ENCODE results near the gene MGAT4A. TPM values are rescaled to one million over a fixed set of nuclear protein-coding genes. Genes with fewer than 3 reads are reported as not detected.

The MGAT4A gene
- total RNA-seq, 1 donor from 2014 or later, result 8.0 TPM

DNA sequence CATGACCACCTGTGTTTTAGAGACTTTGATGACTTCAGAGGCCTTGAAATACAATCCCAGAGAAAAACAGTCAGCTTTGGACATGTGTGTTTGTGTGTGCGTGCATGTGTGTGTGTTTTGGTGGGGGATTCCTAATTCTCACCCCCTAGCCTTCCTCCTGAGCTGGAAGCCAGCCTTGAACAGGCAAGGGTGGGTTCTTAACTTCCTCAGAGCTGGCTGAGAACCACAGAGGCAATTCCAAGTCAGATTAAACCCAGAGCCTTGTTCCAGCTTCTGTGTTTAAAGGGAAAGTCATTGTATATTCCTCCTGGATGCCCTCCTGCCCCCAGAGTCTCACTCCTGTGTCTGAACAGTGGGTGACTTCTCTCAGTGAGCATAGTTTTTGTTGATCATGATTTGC is 45.2 kb upstream of the MGAT4A start:
- intact Hi-C loops (cut with DNase I), result no loop called here
- Histone ChIP-seq H3K4me3 (no peak overlapping the region), H3K27ac (peak overlapping the region; percentile 51 to 62), H3K27me3 (no peaks in the 10 kb centered on the region), H3K36me3 (no peaks in the 10 kb centered on the region), H3K4me1 (peaks cover 0 to 16% of the 10 kb centered on the region in 2 donors), H3K9me3 (no peaks in the 10 kb centered on the region)
- TF ChIP-seq, protein P1, sequence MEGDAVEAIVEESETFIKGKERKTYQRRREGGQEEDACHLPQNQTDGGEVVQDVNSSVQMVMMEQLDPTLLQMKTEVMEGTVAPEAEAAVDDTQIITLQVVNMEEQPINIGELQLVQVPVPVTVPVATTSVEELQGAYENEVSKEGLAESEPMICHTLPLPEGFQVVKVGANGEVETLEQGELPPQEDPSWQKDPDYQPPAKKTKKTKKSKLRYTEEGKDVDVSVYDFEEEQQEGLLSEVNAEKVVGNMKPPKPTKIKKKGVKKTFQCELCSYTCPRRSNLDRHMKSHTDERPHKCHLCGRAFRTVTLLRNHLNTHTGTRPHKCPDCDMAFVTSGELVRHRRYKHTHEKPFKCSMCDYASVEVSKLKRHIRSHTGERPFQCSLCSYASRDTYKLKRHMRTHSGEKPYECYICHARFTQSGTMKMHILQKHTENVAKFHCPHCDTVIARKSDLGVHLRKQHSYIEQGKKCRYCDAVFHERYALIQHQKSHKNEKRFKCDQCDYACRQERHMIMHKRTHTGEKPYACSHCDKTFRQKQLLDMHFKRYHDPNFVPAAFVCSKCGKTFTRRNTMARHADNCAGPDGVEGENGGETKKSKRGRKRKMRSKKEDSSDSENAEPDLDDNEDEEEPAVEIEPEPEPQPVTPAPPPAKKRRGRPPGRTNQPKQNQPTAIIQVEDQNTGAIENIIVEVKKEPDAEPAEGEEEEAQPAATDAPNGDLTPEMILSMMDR (IDR thresholded peaks at IDR 0.05), result no peak
- DNase-seq (ENCODE audit: low spot score in 2 of 2), result no peak

- H3K9me3 ChIP-seq, result no peaks in the 10 kb centered on the region
- peak overlapping the region; percentile 18 to 49 for H3K4me3 ChIP-seq
- H3K36me3 ChIP-seq, result no peaks in the 10 kb centered on the region
- no peaks in the 10 kb centered on the region for H3K27me3 ChIP-seq
- peak in 1 of 2 donors; percentile 78 for DNase-seq (ENCODE audit: low spot score in 2 of 2)
- H3K27ac ChIP-seq, result peak overlapping the region; percentile 51 to 62
- H3K4me1 ChIP-seq, result peaks cover 0 to 16% of the 10 kb centered on the region in 2 donors
- intact Hi-C loops (cut with DNase I), result no loop called here
- TF ChIP-seq, protein P1 (IDR thresholded peaks at IDR 0.05), result no peak
Observed at GRCh38 chr2:98775146-98775986, 44.4 kb upstream of the MGAT4A start.

GRCh38 chr2:98773907-98774306 is 43.0 kb upstream of the MGAT4A start:
- no peak overlapping the region for H3K4me3 ChIP-seq
- H3K27me3 ChIP-seq, result no peaks in the 10 kb centered on the region
- H3K4me1 ChIP-seq, result peaks cover 0 to 16% of the 10 kb centered on the region in 2 donors
- H3K9me3 ChIP-seq, result no peaks in the 10 kb centered on the region
- intact Hi-C loops (cut with DNase I), result no loop called here
- DNase-seq (ENCODE audit: low spot score in 2 of 2), result no peak
- H3K36me3 ChIP-seq, result no peaks in the 10 kb centered on the region
- H3K27ac ChIP-seq, result no peak overlapping the region
- TF ChIP-seq, protein P1 (IDR thresholded peaks at IDR 0.05), result no peak

- H3K4me1 ChIP-seq, result peaks cover 0 to 16% of the 10 kb centered on the region in 2 donors
- no peak for DNase-seq (ENCODE audit: low spot score in 2 of 2)
- H3K27ac ChIP-seq, result no peak overlapping the region
- intact Hi-C loops (cut with DNase I), result no loop called here
- H3K9me3 ChIP-seq, result no peaks in the 10 kb centered on the region
- TF ChIP-seq, protein P1 (IDR thresholded peaks at IDR 0.05), result no peak
- no peaks in the 10 kb centered on the region for H3K27me3 ChIP-seq
- H3K4me3 ChIP-seq, result no peak overlapping the region
- no peaks in the 10 kb centered on the region for H3K36me3 ChIP-seq
Observed at GRCh38 chr2:98773169-98773568, 42.2 kb upstream of the MGAT4A start.

DNA sequence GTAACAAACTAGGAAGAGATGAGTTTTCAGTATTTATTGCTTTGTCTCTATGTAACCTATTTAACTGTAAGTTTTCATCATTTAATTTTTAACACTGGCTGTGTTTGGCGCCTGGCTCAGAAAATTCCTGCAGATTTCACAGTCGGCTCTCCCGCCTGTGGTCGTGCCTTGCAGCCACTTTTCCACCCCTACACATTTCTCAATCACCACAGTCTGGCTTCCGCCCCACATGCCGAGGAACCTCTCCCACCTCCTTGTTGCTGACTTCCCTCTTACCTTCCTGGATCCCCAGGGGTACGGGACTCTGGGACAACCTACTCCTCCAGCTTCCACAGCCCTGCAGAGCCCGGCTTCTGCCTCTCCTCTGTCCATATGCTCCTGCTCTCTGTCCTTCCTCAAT is 41.6 kb upstream of the MGAT4A start:
- no peak overlapping the region for H3K4me3 ChIP-seq
- no peak overlapping the region for H3K27ac ChIP-seq
- H3K4me1 ChIP-seq, result peaks cover 0 to 16% of the 10 kb centered on the region in 2 donors
- no peaks in the 10 kb centered on the region for H3K27me3 ChIP-seq
- H3K36me3 ChIP-seq, result no peaks in the 10 kb centered on the region
- DNase-seq (ENCODE audit: low spot score in 2 of 2), result no peak
- TF ChIP-seq, protein P1 (IDR thresholded peaks at IDR 0.05), result no peak
- no peaks in the 10 kb centered on the region for H3K9me3 ChIP-seq
- intact Hi-C loops (cut with DNase I), result no loop called here
